ENCODE data around the gene TBL1X.

DNA sequence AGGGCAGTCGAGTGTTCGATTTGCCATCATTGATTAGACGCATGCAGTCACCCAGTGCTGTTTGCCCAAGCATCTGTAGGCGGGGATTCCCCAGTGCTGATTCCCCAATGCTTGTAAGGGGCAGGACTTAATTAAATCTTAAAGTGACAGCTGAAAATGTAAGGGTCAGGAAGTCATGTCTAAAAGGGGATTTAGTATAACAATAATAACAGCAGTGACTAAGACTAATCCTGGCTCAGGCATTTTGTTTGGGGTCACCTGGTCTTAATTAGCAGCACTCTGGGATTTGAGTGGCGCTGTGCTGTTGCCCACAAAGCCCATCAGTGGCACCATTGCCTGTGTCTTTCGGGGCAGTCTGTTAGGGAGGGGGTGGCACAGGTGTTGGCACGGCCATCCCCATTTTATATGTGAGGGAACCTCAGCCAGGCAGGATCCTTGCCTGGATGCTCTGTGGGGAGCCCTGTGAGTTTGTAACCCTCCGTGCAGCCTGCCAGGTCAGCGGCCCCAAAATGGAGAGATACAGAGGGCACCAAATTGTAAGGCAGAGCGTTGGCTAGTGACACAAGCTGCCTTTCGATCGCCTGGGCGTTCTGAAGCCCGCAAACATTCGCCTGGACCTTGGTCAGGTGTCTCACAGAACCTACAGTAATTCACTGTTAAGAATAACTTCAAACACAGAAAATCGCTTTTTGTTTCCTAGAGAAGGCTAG is 146.7 kb downstream of the TBL1X start:
- TF ChIP-seq, protein P1, sequence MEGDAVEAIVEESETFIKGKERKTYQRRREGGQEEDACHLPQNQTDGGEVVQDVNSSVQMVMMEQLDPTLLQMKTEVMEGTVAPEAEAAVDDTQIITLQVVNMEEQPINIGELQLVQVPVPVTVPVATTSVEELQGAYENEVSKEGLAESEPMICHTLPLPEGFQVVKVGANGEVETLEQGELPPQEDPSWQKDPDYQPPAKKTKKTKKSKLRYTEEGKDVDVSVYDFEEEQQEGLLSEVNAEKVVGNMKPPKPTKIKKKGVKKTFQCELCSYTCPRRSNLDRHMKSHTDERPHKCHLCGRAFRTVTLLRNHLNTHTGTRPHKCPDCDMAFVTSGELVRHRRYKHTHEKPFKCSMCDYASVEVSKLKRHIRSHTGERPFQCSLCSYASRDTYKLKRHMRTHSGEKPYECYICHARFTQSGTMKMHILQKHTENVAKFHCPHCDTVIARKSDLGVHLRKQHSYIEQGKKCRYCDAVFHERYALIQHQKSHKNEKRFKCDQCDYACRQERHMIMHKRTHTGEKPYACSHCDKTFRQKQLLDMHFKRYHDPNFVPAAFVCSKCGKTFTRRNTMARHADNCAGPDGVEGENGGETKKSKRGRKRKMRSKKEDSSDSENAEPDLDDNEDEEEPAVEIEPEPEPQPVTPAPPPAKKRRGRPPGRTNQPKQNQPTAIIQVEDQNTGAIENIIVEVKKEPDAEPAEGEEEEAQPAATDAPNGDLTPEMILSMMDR (IDR thresholded peaks at IDR 0.05), result no peak
- TF ChIP-seq EP300 (IDR thresholded peaks at IDR 0.05), result no peak

All from stomach (tissue), 4 donors.